Lower leg skin (tissue), 3 donors: ENCODE measurements around the gene PODNL1.

Experiments
- POLR2A ChIP-seq, 2 donors: fragments of 450-650 bp; IDR thresholded peaks; one replicate each; pipeline ENCODE4 v1.6.1; 2016 to 2017; ENCODE audit warnings: antibody characterized with exemption in 2 of 2, mild to moderate bottlenecking in 1 of 2, moderate library complexity in 1 of 2
- TF ChIP-seq, protein P1 (sequence below), 3 donors: fragments of 450-650 bp; IDR thresholded peaks; one replicate each; pipeline ENCODE4 v1.5.1; 2016; ENCODE audit warnings: antibody characterized with exemption in 3 of 3, mild to moderate bottlenecking in 3 of 3, moderate library complexity in 2 of 3

DNA sequence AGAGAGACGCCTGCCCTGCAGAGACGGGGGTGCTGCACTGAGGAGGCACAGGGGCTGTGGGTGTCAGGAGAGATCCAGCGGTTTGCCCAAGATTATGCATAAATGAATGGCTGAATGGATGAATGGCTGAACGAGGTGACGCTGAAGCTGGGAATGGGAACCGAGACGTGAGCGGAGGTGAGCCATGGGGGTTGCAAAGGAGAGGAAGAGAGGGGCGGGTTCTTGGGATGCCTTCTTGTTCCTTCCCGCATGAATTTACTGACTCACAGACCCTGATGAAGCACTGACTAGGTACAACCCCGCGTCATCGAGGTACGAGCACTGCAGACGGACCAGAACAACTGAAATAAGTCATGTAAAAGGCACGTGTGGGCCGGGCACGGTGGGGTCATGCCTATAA lies 30.8 kb upstream of the PODNL1 start:
- TF ChIP-seq, protein P1, sequence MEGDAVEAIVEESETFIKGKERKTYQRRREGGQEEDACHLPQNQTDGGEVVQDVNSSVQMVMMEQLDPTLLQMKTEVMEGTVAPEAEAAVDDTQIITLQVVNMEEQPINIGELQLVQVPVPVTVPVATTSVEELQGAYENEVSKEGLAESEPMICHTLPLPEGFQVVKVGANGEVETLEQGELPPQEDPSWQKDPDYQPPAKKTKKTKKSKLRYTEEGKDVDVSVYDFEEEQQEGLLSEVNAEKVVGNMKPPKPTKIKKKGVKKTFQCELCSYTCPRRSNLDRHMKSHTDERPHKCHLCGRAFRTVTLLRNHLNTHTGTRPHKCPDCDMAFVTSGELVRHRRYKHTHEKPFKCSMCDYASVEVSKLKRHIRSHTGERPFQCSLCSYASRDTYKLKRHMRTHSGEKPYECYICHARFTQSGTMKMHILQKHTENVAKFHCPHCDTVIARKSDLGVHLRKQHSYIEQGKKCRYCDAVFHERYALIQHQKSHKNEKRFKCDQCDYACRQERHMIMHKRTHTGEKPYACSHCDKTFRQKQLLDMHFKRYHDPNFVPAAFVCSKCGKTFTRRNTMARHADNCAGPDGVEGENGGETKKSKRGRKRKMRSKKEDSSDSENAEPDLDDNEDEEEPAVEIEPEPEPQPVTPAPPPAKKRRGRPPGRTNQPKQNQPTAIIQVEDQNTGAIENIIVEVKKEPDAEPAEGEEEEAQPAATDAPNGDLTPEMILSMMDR (IDR thresholded peaks at IDR 0.05) = no peak
- no peak for TF ChIP-seq POLR2A (IDR thresholded peaks at IDR 0.05)
